ENCODE results near the gene FHOD3.

Gene FHOD3

DNA sequence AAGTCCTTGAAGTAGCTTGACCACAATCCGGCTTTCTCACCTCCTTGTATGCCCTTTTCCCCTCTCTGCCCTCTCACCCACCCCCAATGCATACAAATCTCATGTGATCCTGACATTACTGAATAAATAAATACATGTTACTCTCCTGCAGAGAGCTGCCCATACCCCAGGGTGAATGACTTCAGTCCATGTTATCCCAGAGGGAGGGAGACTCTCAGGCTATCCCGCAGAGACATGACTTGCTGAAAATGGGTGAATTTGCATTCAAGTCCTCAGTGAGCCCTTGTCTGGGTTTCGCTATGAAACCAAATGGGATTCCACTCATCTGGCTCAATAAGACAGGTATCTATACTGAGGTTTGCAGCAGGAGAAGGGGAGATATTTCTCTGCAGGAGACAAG, 168.5 kb downstream of the FHOD3 start:
- no peak overlapping the region for H3K4me3 ChIP-seq (ENCODE audit: low read depth, low read length)
- DNase-seq (ENCODE audit: low read depth), result no peak

DNA sequence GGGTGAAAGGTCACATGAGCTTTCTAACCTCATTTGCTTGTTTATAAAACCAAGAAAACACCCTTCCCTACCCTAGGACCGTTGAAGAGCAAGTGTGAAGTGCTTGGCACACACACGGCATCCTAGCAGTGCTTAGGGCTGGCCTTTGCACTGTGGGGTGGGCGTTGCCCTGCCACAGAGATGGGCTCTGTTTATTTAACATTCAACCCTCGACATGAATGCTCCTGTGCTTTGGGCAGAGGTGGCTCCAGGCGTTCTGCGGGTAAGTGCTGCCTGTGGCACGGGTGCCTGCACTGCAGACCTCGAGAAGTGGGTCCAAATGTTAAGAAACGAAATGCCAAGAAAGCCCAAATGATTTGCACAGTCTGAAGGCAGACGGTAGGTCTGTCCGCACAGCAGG, 170.1 kb downstream of the FHOD3 start:
- TF ChIP-seq, protein P1, sequence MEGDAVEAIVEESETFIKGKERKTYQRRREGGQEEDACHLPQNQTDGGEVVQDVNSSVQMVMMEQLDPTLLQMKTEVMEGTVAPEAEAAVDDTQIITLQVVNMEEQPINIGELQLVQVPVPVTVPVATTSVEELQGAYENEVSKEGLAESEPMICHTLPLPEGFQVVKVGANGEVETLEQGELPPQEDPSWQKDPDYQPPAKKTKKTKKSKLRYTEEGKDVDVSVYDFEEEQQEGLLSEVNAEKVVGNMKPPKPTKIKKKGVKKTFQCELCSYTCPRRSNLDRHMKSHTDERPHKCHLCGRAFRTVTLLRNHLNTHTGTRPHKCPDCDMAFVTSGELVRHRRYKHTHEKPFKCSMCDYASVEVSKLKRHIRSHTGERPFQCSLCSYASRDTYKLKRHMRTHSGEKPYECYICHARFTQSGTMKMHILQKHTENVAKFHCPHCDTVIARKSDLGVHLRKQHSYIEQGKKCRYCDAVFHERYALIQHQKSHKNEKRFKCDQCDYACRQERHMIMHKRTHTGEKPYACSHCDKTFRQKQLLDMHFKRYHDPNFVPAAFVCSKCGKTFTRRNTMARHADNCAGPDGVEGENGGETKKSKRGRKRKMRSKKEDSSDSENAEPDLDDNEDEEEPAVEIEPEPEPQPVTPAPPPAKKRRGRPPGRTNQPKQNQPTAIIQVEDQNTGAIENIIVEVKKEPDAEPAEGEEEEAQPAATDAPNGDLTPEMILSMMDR (IDR thresholded peaks at IDR 0.05; ENCODE audit: control insufficient read depth, extremely low read depth, insufficient read depth), result no peak

More for the DNA sequence above, 168.5 kb downstream of the FHOD3 start:
- TF ChIP-seq, protein P1 (IDR thresholded peaks at IDR 0.05; ENCODE audit: control insufficient read depth, extremely low read depth, insufficient read depth), result no peak

DNA sequence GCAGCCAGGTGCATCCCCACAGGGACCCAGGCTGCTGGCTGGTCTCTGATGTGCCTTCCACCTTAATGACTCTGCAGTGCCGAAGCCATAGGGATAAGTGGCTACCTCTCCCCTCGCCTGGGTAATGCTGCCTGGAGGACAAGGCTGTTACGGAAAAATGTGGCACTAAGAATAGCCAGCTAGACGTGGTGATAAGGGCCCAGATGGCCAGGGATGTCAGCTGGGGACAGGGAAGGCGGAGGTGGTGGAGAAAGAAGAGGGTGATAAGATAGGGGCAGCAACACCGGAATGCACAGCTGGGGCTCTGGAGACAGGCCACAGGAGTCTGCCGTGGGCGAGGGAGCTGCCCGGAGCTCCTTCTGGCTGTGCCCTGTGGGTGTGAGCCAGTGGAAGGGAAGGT, 170.6 kb downstream of the FHOD3 start:
- no peak overlapping the region for H3K4me3 ChIP-seq (ENCODE audit: low read depth, low read length)
- TF ChIP-seq, protein P1 (IDR thresholded peaks at IDR 0.05; ENCODE audit: control insufficient read depth, extremely low read depth, insufficient read depth), result no peak
- no peak for DNase-seq (ENCODE audit: low read depth)

More for the DNA sequence above, 170.1 kb downstream of the FHOD3 start:
- H3K4me3 ChIP-seq (ENCODE audit: low read depth, low read length), result no peak overlapping the region
- no peak for DNase-seq (ENCODE audit: low read depth)

DNA sequence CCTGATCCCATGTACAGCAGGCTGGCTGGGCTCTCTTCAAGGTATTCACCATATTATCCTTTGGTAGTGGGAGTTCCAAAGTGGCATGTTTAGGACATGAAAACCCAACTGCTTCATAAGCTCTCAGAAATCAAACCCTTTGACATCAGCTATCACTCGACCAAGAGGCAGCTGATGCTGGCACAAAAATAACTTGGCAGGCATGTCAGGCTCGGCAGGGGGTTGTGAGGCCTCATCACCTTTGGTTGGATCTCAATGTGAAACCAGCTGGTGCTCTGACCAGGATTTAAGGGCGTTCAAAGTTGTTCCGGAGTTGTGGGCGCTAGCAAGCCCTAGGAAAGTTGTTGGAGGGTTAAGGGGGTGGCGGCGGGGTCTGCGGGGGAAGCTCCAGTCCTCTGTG, 171.9 kb downstream of the FHOD3 start:
- no peak overlapping the region for H3K4me3 ChIP-seq (ENCODE audit: low read depth, low read length)
- TF ChIP-seq, protein P1 (IDR thresholded peaks at IDR 0.05; ENCODE audit: control insufficient read depth, extremely low read depth, insufficient read depth), result no peak
- DNase-seq (ENCODE audit: low read depth), result no peak

DNA sequence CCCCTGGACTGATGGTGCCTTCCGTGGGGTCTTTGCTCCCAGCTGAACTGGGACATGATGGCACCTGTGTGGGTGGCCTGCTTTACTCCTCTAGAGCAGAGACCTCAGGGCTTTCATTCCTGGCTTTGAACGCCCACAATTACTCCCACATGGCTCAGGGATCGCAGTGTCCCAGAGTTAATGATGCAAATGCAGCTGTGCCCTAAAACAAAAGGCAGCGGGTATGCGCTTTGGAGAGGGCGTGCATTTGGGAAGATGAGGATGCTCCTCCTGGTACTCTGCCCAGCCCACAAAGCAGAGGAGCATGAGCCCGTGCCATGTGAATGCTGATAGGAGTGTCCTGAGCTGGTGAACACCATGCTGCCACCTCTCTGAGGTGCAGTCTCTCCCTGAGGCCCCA, 173.4 kb downstream of the FHOD3 start:
- TF ChIP-seq, protein P1 (IDR thresholded peaks at IDR 0.05; ENCODE audit: control insufficient read depth, extremely low read depth, insufficient read depth), result no peak
- DNase-seq (ENCODE audit: low read depth), result no peak
- H3K4me3 ChIP-seq (ENCODE audit: low read depth, low read length), result no peak overlapping the region

DNA sequence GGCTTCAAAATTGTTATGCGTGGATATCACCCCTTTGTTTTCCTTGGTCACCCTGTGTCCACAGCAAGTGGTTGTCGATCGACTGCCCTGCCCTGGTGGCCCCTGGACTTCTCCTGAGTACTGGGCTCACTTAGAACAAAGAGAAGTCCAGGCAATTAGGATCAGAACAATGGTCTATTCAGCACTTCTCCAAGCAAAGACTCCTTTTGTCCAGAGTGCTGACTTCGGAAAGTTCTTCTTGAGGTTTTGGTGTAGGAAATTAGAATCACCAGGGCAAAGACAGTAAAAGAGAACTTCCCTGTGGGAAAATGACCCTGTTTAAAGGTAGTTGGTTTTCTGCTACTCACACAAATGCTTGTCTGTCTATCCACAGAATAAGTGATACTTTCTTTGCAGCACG, 173.9 kb downstream of the FHOD3 start:
- DNase-seq (ENCODE audit: low read depth), result no peak
- TF ChIP-seq, protein P1 (IDR thresholded peaks at IDR 0.05; ENCODE audit: control insufficient read depth, extremely low read depth, insufficient read depth), result no peak
- no peak overlapping the region for H3K4me3 ChIP-seq (ENCODE audit: low read depth, low read length)

DNA sequence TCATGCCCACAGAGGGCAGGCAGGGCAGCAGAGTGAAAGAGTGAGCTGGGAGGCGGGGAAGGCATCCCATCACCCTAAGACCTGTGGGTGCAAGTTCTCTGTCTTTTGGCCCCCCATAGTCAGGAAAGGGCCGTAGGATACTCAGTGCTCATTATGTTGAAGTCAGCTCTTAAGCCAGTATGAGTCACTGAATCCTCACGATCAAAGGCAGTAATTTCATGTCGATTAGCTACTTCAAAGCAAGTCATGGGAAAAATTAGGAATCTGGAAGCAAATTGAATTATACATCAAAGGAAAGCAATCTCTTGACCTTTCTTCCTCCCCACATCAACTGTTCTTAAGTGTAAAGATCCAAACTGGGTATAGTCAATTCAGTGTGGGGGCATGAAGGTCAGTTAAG, 178.9 kb downstream of the FHOD3 start:
- H3K4me3 ChIP-seq (ENCODE audit: low read depth, low read length), result no peak overlapping the region
- no peak for DNase-seq (ENCODE audit: low read depth)
- TF ChIP-seq, protein P1 (IDR thresholded peaks at IDR 0.05; ENCODE audit: control insufficient read depth, extremely low read depth, insufficient read depth), result no peak

Data from LNCaP clone FGC (cell line).